Measurements from ENCODE around the gene SLC30A1.

SLC30A1 gene

GRCh38 chr1:211610779-211611556 lies 32.0 kb upstream of the SLC30A1 start:
- no peak for TF ChIP-seq YY1 (IDR thresholded peaks at IDR 0.05; ENCODE audit: low read depth)
- TF ChIP-seq, protein P1, sequence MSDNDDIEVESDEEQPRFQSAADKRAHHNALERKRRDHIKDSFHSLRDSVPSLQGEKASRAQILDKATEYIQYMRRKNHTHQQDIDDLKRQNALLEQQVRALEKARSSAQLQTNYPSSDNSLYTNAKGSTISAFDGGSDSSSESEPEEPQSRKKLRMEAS (IDR thresholded peaks at IDR 0.05): no peak
- no peak for TF ChIP-seq TEAD4 (IDR thresholded peaks at IDR 0.05)
- no peak for TF ChIP-seq ZBTB7A (IDR thresholded peaks at IDR 0.05; ENCODE audit: low read depth)
- TF ChIP-seq TCF12 (IDR thresholded peaks at IDR 0.05; ENCODE audit: low read depth): no peak
- no peak for TF ChIP-seq FOXM1 (IDR thresholded peaks at IDR 0.05; ENCODE audit: borderline replicate concordance, low read depth)
- TF ChIP-seq NFIC (IDR thresholded peaks at IDR 0.05): no peak
- no peak for TF ChIP-seq EP300 (IDR thresholded peaks at IDR 0.05; ENCODE audit: borderline replicate concordance)
- TF ChIP-seq RAD21 (IDR thresholded peaks at IDR 0.05; ENCODE audit: low read depth): no peak
- TF ChIP-seq, protein P2, sequence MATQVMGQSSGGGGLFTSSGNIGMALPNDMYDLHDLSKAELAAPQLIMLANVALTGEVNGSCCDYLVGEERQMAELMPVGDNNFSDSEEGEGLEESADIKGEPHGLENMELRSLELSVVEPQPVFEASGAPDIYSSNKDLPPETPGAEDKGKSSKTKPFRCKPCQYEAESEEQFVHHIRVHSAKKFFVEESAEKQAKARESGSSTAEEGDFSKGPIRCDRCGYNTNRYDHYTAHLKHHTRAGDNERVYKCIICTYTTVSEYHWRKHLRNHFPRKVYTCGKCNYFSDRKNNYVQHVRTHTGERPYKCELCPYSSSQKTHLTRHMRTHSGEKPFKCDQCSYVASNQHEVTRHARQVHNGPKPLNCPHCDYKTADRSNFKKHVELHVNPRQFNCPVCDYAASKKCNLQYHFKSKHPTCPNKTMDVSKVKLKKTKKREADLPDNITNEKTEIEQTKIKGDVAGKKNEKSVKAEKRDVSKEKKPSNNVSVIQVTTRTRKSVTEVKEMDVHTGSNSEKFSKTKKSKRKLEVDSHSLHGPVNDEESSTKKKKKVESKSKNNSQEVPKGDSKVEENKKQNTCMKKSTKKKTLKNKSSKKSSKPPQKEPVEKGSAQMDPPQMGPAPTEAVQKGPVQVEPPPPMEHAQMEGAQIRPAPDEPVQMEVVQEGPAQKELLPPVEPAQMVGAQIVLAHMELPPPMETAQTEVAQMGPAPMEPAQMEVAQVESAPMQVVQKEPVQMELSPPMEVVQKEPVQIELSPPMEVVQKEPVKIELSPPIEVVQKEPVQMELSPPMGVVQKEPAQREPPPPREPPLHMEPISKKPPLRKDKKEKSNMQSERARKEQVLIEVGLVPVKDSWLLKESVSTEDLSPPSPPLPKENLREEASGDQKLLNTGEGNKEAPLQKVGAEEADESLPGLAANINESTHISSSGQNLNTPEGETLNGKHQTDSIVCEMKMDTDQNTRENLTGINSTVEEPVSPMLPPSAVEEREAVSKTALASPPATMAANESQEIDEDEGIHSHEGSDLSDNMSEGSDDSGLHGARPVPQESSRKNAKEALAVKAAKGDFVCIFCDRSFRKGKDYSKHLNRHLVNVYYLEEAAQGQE (IDR thresholded peaks at IDR 0.05; ENCODE audit: low read depth): no peak
- no peak for TF ChIP-seq TAF1 (IDR thresholded peaks at IDR 0.05; ENCODE audit: low read depth)
- TF ChIP-seq EGR1 (IDR thresholded peaks at IDR 0.05): no peak
- TF ChIP-seq CREB1 (IDR thresholded peaks at IDR 0.05; ENCODE audit: low read depth): no peak
- TF ChIP-seq, protein P3, sequence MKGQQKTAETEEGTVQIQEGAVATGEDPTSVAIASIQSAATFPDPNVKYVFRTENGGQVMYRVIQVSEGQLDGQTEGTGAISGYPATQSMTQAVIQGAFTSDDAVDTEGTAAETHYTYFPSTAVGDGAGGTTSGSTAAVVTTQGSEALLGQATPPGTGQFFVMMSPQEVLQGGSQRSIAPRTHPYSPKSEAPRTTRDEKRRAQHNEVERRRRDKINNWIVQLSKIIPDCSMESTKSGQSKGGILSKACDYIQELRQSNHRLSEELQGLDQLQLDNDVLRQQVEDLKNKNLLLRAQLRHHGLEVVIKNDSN (IDR thresholded peaks at IDR 0.05): no peak
- no peak for TF ChIP-seq CEBPB (IDR thresholded peaks at IDR 0.05)

GRCh38 chr1:211609120-211610024 lies 30.4 kb upstream of the SLC30A1 start:
- TF ChIP-seq CEBPB (IDR thresholded peaks at IDR 0.05) (no peak), RAD21 (IDR thresholded peaks at IDR 0.05; ENCODE audit: low read depth) (no peak), TAF1 (IDR thresholded peaks at IDR 0.05; ENCODE audit: low read depth) (no peak), ZBTB7A (IDR thresholded peaks at IDR 0.05; ENCODE audit: low read depth) (no peak)
- TF ChIP-seq, protein P3 (IDR thresholded peaks at IDR 0.05): no peak

DNA sequence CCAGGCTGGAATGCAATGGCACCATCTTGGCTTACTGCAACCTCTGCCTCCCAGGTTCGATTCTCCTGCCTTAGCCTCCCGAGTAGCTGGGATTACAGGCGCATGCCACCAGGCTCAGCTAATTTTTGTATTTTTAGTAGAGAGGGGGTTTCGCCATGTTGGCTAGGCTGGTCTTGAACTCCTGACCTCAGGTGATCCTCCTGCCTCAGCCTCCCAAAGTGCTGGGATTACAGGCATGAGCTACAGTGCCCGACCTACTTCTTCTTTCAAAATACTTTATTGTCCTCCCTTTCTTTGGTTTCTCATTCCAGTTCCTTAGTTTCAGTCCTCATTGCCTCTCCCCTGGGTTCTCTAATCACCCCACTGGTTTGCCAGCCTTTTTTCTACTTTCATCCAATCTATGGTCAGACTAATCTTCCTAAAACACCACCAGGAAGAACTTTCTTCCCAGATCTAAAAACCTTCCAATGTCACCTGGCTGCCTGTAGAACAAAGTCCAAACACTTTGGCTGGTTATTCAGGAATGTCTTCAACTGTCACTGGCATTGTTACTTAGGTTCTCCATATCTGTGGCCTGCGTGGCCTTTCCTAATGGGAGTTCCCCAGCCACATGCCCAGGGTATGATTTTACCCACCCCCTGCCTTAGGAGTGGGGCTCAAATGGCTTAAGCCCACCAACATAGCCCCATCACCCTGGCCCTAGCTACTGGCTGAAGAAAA lies 29.0 kb upstream of the SLC30A1 start:
- TF ChIP-seq FOXM1 (IDR thresholded peaks at IDR 0.05; ENCODE audit: borderline replicate concordance, low read depth) (no peak), CEBPB (IDR thresholded peaks at IDR 0.05) (no peak), EGR1 (IDR thresholded peaks at IDR 0.05) (no peak), NFIC (IDR thresholded peaks at IDR 0.05) (no peak), ZBTB7A (IDR thresholded peaks at IDR 0.05; ENCODE audit: low read depth) (no peak), YY1 (IDR thresholded peaks at IDR 0.05; ENCODE audit: low read depth) (no peak), RAD21 (IDR thresholded peaks at IDR 0.05; ENCODE audit: low read depth) (no peak)
- TF ChIP-seq, protein P2 (IDR thresholded peaks at IDR 0.05; ENCODE audit: low read depth): no peak

- TF ChIP-seq, protein P3 (IDR thresholded peaks at IDR 0.05): no peak
- TF ChIP-seq, protein P1 (IDR thresholded peaks at IDR 0.05): no peak
- TF ChIP-seq YY1 (IDR thresholded peaks at IDR 0.05; ENCODE audit: low read depth) (no peak), TCF12 (IDR thresholded peaks at IDR 0.05; ENCODE audit: low read depth) (no peak)
Measured at GRCh38 chr1:211606914-211607753, 28.2 kb upstream of the SLC30A1 start.

Measured in Ishikawa (cell line).